Nephron (organoid): ENCODE data around the gene SYNPO.
A peak's percentile ranks its signal among the peaks of the same experiment; 100 is the strongest.

ENCODE experiments used
- H3K27ac Mint-ChIP-seq, 3 experiments: 2 replicates each; pipeline ENCODE4 v1.8.0; 2020; ENCODE audit warnings: mixed read lengths in 3 of 3, mild to moderate bottlenecking in 2 of 3, moderate library complexity in 1 of 3
- H3K27me3 Mint-ChIP-seq: 2 replicates; pipeline ENCODE4 v1.8.0; 2021; ENCODE audit warnings: low read depth, mild to moderate bottlenecking, moderate library complexity, mixed read lengths
- H3K36me3 Mint-ChIP-seq: 2 replicates; pipeline ENCODE4 v1.8.0; 2020; ENCODE audit warnings: low read depth, mixed read lengths
- H3K4me1 Mint-ChIP-seq: 2 replicates; pipeline ENCODE4 v1.8.0; 2020; ENCODE audit warnings: mixed read lengths
- H3K4me3 Mint-ChIP-seq, 3 experiments: 2 replicates each; pipeline ENCODE4 v1.8.0; 2020; ENCODE audit warnings: mild to moderate bottlenecking in 3 of 3, mixed read lengths in 3 of 3, moderate library complexity in 2 of 3
- H3K9me3 Mint-ChIP-seq: 2 replicates; pipeline ENCODE4 v1.8.0; 2020; ENCODE audit warnings: mixed read lengths
- TF ChIP-seq, protein P1 (sequence below), 3 experiments: fragments of 200-600 bp; sonication (generic); IDR thresholded peaks; one replicate each; pipeline ENCODE4 v1.5.0; 2021; ENCODE audit warnings: antibody characterized with exemption in 3 of 3; ENCODE audit not compliant: unreplicated experiment in 3 of 3

SYNPO gene

DNA sequence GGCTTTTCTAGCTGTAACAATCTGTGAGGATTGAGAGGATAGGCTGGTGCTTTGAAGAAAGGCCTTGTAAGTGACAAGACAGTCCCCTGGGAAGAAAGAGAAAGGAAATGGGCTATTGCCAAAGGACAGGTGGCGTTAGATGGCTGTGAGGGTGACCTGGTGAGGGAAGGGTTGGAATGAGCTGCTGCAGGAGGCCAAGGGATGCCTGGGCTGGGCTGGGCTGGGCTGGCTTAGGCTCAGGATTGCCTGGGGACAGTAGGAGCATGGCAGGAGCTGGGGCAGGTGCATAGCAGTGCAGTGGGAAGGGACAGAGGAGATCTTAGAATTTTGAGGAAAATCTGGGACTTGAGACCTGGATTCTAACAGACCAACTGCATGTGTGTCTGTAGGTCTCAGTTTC lies 10.9 kb downstream of the SYNPO start:
- TF ChIP-seq, protein P1, sequence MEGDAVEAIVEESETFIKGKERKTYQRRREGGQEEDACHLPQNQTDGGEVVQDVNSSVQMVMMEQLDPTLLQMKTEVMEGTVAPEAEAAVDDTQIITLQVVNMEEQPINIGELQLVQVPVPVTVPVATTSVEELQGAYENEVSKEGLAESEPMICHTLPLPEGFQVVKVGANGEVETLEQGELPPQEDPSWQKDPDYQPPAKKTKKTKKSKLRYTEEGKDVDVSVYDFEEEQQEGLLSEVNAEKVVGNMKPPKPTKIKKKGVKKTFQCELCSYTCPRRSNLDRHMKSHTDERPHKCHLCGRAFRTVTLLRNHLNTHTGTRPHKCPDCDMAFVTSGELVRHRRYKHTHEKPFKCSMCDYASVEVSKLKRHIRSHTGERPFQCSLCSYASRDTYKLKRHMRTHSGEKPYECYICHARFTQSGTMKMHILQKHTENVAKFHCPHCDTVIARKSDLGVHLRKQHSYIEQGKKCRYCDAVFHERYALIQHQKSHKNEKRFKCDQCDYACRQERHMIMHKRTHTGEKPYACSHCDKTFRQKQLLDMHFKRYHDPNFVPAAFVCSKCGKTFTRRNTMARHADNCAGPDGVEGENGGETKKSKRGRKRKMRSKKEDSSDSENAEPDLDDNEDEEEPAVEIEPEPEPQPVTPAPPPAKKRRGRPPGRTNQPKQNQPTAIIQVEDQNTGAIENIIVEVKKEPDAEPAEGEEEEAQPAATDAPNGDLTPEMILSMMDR (IDR thresholded peaks at IDR 0.05; ENCODE audit: unreplicated experiment in 3 of 3) = no peak
- no peaks in the 10 kb centered on the region for H3K27me3 Mint-ChIP-seq
- no peaks in the 10 kb centered on the region for H3K9me3 Mint-ChIP-seq
- peaks cover 27% of the 10 kb centered on the region for H3K36me3 Mint-ChIP-seq
- peak overlapping the region; percentile 2 to 37 (median 15) for H3K4me3 Mint-ChIP-seq
- peaks cover 71% of the 10 kb centered on the region for H3K4me1 Mint-ChIP-seq
- H3K27ac Mint-ChIP-seq = peak overlapping the region; percentile 67 to 79 (median 74)

GRCh38 chr5:150651924-150652671 lies 11.6 kb downstream of the SYNPO start:
- Mint-ChIP-seq H3K4me3 (peak overlapping the region in 2 of 3 experiments; percentile 7 to 18), H3K36me3 (peaks cover 27% of the 10 kb centered on the region), H3K27me3 (no peaks in the 10 kb centered on the region), H3K4me1 (peaks cover 70% of the 10 kb centered on the region), H3K27ac (peak overlapping the region; percentile 74 to 82 (median 79)), H3K9me3 (no peaks in the 10 kb centered on the region)
- TF ChIP-seq, protein P1 (IDR thresholded peaks at IDR 0.05; ENCODE audit: unreplicated experiment in 3 of 3) = no peak

DNA sequence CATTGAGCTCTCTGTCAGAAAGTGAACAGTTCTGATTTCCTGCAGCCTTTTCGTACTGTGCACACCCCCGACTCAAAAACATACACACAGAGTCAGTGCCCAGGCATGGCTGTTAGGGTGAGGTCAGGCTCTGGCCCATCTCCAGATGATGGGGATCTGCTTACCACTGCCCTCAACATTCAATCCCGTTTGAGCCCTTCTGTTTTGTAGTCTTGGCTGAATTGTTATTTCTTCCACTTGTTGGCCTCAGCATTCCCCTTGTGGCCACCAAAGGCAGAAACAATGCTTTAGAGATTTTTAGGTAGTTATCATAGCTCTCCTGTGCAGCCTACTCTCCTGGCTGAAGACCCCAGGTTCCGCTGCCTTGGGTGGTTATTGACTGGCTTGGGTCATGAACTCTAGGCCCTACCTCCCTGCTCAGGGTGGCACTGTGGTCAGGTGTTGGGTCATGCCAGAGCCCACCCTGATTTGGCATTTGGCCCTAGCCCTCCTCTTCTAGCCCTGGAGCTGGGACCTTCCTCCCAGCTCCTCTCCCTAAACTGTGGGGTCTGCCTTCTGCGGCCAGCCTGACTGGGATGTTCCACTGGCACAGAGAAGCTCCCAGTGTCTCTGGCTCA lies 12.8 kb downstream of the SYNPO start:
- peaks cover 22% of the 10 kb centered on the region for H3K36me3 Mint-ChIP-seq
- peak overlapping the region in 2 of 3 experiments; percentile 7 to 49 for H3K4me3 Mint-ChIP-seq
- H3K4me1 Mint-ChIP-seq = peaks cover 72% of the 10 kb centered on the region
- TF ChIP-seq, protein P1 (IDR thresholded peaks at IDR 0.05; ENCODE audit: unreplicated experiment in 3 of 3) = peak in 1 of 3 experiments; percentile 10
- peak overlapping the region; percentile 74 to 81 (median 79) for H3K27ac Mint-ChIP-seq
- H3K27me3 Mint-ChIP-seq = no peaks in the 10 kb centered on the region
- no peaks in the 10 kb centered on the region for H3K9me3 Mint-ChIP-seq

DNA sequence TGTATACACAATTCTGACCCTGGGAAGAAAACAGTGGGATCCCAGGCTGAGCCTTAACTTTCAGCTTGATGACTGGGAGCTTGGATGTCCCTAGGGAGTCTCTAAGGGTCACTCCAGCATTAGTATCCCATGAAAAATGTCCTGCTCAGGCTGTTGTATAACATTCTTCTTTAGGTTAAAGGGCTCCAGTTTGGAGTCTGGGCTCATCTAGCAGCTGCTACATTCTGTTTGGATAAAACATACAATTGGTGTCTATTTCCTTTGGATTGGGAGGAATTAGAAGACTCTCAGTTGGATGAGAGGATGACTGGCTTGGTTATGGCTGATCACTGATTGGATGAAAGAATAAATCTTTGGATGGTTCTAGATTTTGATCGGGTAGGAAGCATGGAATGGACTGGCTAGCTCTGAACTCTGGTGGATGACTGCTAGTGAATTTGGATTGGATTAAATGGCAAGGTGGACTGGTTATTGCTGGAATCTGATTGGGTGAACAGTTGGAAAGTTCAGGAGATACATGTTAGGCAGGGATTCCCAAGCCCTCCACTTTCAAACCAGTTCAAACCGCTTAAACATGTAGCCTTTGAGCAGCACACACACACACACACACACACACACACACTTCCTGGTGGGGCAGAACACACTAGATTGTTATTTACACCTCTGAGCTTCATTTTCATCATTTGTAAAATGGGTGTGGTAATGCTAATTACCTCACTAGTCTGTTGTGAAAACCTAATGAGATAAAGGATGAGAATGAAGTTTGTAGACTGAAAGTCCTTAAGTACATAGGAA lies 13.5 kb downstream of the SYNPO start:
- peak overlapping the region; percentile 8 to 47 (median 43) for H3K4me3 Mint-ChIP-seq
- no peaks in the 10 kb centered on the region for H3K27me3 Mint-ChIP-seq
- no peaks in the 10 kb centered on the region for H3K9me3 Mint-ChIP-seq
- H3K36me3 Mint-ChIP-seq = peaks cover 15% of the 10 kb centered on the region
- H3K27ac Mint-ChIP-seq = peak overlapping the region; percentile 74 to 81 (median 79)
- peaks cover 72% of the 10 kb centered on the region for H3K4me1 Mint-ChIP-seq
- TF ChIP-seq, protein P1 (IDR thresholded peaks at IDR 0.05; ENCODE audit: unreplicated experiment in 3 of 3) = no peak

DNA sequence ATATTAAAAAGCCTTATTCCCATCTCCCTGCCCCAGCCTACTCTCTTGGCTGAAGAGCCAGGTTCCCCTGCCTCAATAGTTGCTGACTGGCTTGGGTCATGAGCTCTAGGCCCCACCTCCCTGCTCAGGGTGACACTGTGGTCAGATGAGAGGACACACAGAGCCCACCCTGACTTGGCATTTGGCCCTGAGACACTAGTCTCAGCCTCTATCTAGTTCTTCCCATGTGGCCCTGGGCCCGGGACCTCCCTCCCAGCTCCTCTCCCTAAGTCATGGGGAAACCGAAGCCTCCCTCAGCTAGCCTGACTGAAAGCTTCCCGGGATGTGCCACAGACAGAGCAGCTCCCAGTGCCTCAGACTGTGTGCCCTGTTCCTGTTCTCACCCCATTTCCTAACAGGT lies 14.8 kb downstream of the SYNPO start:
- Mint-ChIP-seq H3K27ac (peak overlapping the region; percentile 72 to 85 (median 80)), H3K27me3 (no peaks in the 10 kb centered on the region), H3K4me1 (peaks cover 75% of the 10 kb centered on the region), H3K4me3 (peak overlapping the region in 1 of 3 experiments; percentile 7), H3K9me3 (no peaks in the 10 kb centered on the region), H3K36me3 (peaks cover 7% of the 10 kb centered on the region)
- TF ChIP-seq, protein P1 (IDR thresholded peaks at IDR 0.05; ENCODE audit: unreplicated experiment in 3 of 3) = no peak
